ENCODE results near the gene SNED1.

SNED1 gene

DNA sequence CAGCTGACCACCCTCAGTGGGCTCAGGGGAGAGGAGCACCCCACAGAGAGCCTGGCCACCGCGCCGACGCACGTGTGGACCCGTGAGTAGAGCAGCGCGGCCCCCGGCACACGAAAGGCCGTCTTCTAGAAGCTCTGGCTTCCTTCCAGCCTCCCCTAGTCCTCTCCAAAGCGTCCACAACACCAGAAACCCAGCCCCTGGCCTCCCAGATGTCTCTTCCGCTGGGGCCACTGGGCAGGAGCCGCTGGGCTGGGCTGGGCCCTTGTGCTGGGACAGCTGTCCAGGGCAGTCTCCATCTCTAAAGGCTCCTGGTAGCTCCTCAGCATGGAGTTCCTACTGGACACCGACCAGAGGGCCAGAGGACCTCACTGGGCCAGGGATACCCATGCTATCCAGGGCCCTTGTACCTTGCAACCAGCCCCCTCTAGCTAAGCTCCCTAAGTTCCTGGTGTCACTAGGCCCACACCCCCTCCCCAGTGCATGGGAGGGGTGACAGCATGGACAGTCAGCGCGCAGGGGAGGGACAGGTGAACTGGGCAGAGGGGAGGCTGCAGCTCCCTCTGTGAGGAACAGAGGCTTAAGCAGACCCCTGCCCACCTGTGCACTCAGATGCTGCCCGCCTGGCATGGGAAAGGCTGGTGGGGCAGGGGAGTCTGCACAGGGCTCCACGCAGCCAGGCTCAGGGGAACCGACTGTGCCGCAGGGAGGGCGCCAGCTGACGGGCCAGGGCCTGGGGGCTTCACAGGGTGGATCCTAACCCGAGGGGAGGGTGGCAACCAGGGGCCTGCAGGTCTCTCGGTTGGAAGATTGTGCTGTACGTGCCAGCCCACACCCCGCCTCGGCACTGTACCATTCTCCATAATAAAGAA lies 70.8 kb downstream of the SNED1 start:
- TF ChIP-seq CTCF (conservative IDR thresholded peaks at IDR 0.05): no peak
- no peak overlapping the region for H3K27ac ChIP-seq

- no peak overlapping the region for H3K27ac ChIP-seq
- TF ChIP-seq CTCF (conservative IDR thresholded peaks at IDR 0.05): no peak
Measured at GRCh38 chr2:241069821-241070281, 71.4 kb downstream of the SNED1 start.

GRCh38 chr2:241070361-241070760 lies 71.9 kb downstream of the SNED1 start:
- no peak overlapping the region for H3K27ac ChIP-seq
- TF ChIP-seq CTCF (conservative IDR thresholded peaks at IDR 0.05): no peak

GRCh38 chr2:241070811-241071676 lies 72.6 kb downstream of the SNED1 start:
- no peak overlapping the region for H3K27ac ChIP-seq
- TF ChIP-seq CTCF (conservative IDR thresholded peaks at IDR 0.05): no peak

- TF ChIP-seq CTCF (conservative IDR thresholded peaks at IDR 0.05): no peak
Measured at GRCh38 chr2:241071677-241072111, 73.3 kb downstream of the SNED1 start.

DNA sequence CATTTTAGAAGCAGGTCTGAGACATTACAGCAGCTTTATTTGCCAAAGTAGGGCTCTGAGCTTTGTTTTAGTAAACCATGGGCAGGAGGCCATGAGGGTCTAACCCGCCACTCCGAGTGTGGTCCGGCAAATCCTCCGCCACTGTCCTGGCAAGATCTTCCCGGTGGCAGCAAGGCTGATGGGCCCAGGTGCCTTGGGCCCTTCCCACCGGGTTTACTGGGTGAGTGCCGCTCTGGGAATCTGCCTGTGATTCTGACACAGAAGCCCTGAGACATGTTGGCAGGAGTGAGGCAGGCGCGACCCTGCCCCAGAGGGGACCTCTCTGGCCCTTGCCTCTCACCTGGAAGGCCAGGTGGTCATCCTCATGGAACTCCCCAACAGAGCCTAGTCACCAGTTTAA lies 73.7 kb downstream of the SNED1 start:
- TF ChIP-seq CTCF (conservative IDR thresholded peaks at IDR 0.05): no peak
- H3K27ac ChIP-seq: no peak overlapping the region

More at GRCh38 chr2:241071677-241072111, 73.3 kb downstream of the SNED1 start:
- H3K27ac ChIP-seq: no peak overlapping the region

DNA sequence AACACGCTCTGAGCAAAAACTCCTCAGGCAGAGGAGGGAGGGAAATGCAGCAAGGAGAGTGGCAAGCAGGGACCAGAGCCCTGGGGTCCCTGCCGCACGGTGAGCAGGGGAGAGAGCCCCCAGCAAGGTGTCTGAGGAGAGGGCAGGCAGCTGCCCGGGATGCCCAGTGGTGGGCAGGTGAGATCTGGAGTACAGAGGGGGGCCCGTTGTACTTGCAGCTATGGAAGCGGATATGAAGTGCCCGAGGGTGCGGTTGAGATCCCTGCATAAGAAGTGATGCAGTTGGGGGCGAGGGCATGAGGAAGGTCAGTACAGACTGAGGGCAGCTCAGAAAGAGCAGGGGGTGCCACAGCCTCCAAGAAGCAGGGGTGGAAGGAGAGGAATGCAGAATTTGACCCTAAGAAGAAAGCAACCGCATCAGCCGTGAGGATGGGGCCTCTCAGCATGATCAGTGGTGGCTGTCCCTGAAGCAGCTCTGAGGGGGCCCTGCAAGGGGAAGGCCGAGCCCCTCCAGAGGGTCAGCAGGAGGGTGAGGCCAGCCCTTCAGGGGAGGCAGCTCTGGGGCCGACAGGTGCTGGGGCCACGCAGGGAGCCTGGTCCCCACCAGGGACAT lies 74.2 kb downstream of the SNED1 start:
- H3K27ac ChIP-seq: no peak overlapping the region

More for the DNA sequence above, 74.2 kb downstream of the SNED1 start:
- no peak for TF ChIP-seq CTCF (conservative IDR thresholded peaks at IDR 0.05)
